Osteocyte (in vitro differentiated cells): Measurements from ENCODE around the gene COL7A1. TPM values are rescaled to one million over a fixed set of nuclear protein-coding genes. Genes with fewer than 3 reads are reported as not detected.
A peak's percentile ranks its signal among the peaks of the same experiment; 100 is the strongest.

Experiments used
- DNase-seq: peaks from one replicate; pipeline ENCODE4 v3.0.0; 2021; ENCODE audit warnings: mixed read lengths; ENCODE audit not compliant: unreplicated experiment; ENCODE audit errors: extremely low spot score
- H3K27ac Mint-ChIP-seq: one replicate; pipeline ENCODE4 v1.8.0; 2021; ENCODE audit warnings: mild to moderate bottlenecking, mixed read lengths; ENCODE audit not compliant: unreplicated experiment
- H3K27me3 Mint-ChIP-seq: one replicate; pipeline ENCODE4 v1.8.0; 2021; ENCODE audit warnings: mixed read lengths; ENCODE audit not compliant: unreplicated experiment
- H3K36me3 Mint-ChIP-seq: one replicate; pipeline ENCODE4 v1.8.0; 2021; ENCODE audit warnings: mixed read lengths; ENCODE audit not compliant: unreplicated experiment
- H3K4me1 Mint-ChIP-seq: one replicate; pipeline ENCODE4 v1.8.0; 2021; ENCODE audit warnings: mixed read lengths; ENCODE audit not compliant: unreplicated experiment
- H3K4me3 Mint-ChIP-seq: one replicate; pipeline ENCODE4 v1.8.0; 2021; ENCODE audit warnings: mild to moderate bottlenecking, moderate library complexity, mixed read lengths; ENCODE audit not compliant: unreplicated experiment
- H3K9me3 Mint-ChIP-seq: one replicate; pipeline ENCODE4 v1.8.0; 2021; ENCODE audit warnings: mixed read lengths; ENCODE audit not compliant: unreplicated experiment
- long read RNA-seq: library from polyadenylated mRNA; unstranded; transcript quantifications from one replicate; pipeline ENCODE4 v2.0.0, GENCODE V29; 2021
- total RNA-seq: library from RNA; stranded (reverse); gene quantifications from 2 replicates; pipeline ENCODE4 v1.2.1, GENCODE V29; 2021
- TF ChIP-seq, protein P1 (sequence below): fragments of 200-600 bp; sonication (generic); IDR thresholded peaks from 2 replicates; pipeline ENCODE4 v1.5.0; 2021; ENCODE audit warnings: antibody characterized with exemption, mild to moderate bottlenecking, moderate library complexity

Gene COL7A1
- 16.6 and 18.9 TPM in 2 replicates for total RNA-seq
- long read RNA-seq, partial matches to known transcripts = 0 of 1 reads
- long read RNA-seq, other reads (novel, unspliced or antisense) = 1 of 1 reads

GRCh38 chr3:48595075-48595525 is at the start of gene COL7A1:
Gene COL7A1 (minus strand): TSS chr3:48595329. CDS start chr3:48595159, 170 bp downstream.
- no peak for DNase-seq
- no peaks in the 10 kb centered on the region for H3K9me3 Mint-ChIP-seq
- H3K36me3 Mint-ChIP-seq = peaks cover 15% of the 10 kb centered on the region
- peak within 1 kb of the TSS; percentile 80 for H3K27ac Mint-ChIP-seq
- H3K27me3 Mint-ChIP-seq = no peaks in the 10 kb centered on the region
- no peak within 1 kb of the TSS for H3K4me3 Mint-ChIP-seq
- H3K4me1 Mint-ChIP-seq = peaks cover 54% of the 10 kb centered on the region
- TF ChIP-seq, protein P1, sequence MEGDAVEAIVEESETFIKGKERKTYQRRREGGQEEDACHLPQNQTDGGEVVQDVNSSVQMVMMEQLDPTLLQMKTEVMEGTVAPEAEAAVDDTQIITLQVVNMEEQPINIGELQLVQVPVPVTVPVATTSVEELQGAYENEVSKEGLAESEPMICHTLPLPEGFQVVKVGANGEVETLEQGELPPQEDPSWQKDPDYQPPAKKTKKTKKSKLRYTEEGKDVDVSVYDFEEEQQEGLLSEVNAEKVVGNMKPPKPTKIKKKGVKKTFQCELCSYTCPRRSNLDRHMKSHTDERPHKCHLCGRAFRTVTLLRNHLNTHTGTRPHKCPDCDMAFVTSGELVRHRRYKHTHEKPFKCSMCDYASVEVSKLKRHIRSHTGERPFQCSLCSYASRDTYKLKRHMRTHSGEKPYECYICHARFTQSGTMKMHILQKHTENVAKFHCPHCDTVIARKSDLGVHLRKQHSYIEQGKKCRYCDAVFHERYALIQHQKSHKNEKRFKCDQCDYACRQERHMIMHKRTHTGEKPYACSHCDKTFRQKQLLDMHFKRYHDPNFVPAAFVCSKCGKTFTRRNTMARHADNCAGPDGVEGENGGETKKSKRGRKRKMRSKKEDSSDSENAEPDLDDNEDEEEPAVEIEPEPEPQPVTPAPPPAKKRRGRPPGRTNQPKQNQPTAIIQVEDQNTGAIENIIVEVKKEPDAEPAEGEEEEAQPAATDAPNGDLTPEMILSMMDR = no peak

DNA sequence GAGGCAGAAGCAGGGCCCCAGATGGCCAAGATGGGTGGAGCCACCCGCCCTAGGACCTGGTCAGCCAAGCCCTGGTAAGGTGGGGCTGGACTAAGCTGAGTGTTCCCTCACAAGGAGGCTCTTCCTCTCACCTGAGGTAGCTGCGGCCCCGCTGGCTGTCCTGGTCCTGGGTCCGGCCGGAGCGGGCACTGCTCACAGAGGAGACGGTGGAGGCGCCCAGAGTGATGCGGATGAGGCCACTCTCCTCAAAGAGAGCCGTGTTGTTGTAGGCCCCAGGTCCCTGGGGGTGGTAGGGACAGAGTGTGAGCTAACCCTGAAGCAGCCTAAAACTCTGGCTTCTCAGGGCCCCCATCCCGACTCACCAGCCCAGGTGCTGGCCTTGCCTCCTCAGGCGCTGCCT is 47.5 kb upstream of the COL7A1 start:
- Mint-ChIP-seq H3K4me1 (no peaks in the 10 kb centered on the region), H3K36me3 (peaks cover 3% of the 10 kb centered on the region), H3K27ac (no peak overlapping the region), H3K27me3 (no peaks in the 10 kb centered on the region), H3K4me3 (no peak overlapping the region), H3K9me3 (no peaks in the 10 kb centered on the region)
- no peak for DNase-seq
- TF ChIP-seq, protein P1 = no peak

DNA sequence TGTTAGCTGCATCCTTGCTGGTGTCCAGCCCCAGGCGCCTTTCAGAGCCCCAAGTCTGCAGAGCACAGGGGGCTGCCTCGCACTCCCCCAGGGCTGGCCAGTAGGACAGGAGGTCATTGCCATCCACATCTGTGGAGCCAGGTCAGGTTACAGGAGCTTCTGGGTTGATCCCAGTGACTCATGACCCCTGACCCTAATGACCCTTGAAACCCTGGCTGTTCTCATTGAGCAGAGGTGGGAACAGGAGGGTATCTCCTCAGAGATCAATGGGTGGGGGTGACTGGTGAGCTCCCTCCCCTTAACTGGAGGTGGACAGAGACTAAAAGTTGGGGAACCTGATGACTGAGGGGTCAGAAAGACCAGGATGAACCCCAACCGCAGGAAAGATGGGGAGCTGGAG is 46.3 kb upstream of the COL7A1 start:
- DNase-seq = no peak
- H3K36me3 Mint-ChIP-seq = peaks cover 3% of the 10 kb centered on the region
- H3K9me3 Mint-ChIP-seq = no peaks in the 10 kb centered on the region
- no peak overlapping the region for H3K4me3 Mint-ChIP-seq
- TF ChIP-seq, protein P1 = no peak
- no peak overlapping the region for H3K27ac Mint-ChIP-seq
- H3K4me1 Mint-ChIP-seq = peaks cover 9% of the 10 kb centered on the region
- H3K27me3 Mint-ChIP-seq = no peaks in the 10 kb centered on the region

DNA sequence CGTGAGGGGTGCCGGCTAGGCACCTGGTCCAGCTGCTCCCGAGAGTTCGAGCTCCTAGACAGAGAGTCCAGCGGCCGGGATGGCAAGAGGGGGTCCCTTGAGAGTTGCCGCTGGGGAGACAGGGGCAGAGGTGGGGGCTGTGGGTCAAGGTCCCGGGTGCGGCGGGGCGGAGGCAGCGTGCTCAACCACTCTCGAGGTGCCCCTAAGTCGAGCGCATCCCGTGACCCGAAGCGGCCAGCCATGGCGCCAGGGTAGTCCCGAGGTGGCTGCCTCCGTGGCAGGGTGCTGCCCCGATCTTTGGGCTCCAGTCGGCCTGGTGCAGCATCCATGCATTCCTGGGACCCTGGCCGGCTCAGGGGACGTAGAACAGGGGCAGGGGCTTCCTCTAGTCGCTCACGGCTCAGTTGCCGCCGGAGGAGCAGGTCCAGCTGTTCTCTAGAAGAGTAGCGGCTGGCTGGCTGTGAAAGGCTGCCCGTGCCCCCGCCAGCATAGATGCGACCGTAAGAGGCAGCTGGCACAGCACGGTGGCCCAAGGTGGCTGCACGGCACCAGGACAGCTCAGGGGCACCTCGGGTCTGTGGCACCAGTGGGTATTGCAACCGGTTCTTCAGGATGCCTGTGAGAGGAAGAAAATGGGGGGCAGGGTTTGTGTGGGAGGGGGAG is 44.9 kb upstream of the COL7A1 start:
- H3K4me1 Mint-ChIP-seq = peaks cover 18% of the 10 kb centered on the region
- H3K9me3 Mint-ChIP-seq = no peaks in the 10 kb centered on the region
- TF ChIP-seq, protein P1 = no peak
- peaks cover 3% of the 10 kb centered on the region for H3K36me3 Mint-ChIP-seq
- no peak overlapping the region for H3K27ac Mint-ChIP-seq
- no peak for DNase-seq
- no peaks in the 10 kb centered on the region for H3K27me3 Mint-ChIP-seq
- no peak overlapping the region for H3K4me3 Mint-ChIP-seq

DNA sequence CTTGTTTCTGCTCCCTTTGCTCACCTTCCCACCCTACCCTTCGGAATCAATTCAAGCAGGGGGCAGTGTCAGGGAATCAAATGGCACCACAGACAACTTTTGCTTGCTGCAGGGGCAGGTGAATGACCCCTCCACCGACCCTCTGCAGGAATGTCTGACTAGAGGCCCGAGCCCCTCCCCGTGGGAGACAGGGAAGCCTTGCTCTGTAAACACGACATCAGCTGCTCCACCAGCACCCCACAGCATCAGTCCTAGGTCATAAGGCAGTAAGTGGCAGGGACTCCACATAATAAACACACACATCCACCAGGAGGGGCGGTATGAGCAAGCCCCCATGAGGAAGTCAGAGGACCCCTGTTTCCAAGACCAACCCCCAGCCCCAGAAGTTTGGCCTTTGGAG is 42.2 kb upstream of the COL7A1 start:
- H3K4me1 Mint-ChIP-seq = peaks cover 32% of the 10 kb centered on the region
- peak overlapping the region; percentile 57 for H3K27ac Mint-ChIP-seq
- H3K27me3 Mint-ChIP-seq = no peaks in the 10 kb centered on the region
- no peaks in the 10 kb centered on the region for H3K9me3 Mint-ChIP-seq
- TF ChIP-seq, protein P1 = no peak
- DNase-seq = no peak
- H3K4me3 Mint-ChIP-seq = peak overlapping the region; percentile 1
- H3K36me3 Mint-ChIP-seq = peaks cover 3% of the 10 kb centered on the region
